Right lobe of liver (tissue), 6 donors: ENCODE data around the gene CAMTA1. TPM values are rescaled to one million over a fixed set of nuclear protein-coding genes. Genes with fewer than 3 reads are reported as not detected.

ENCODE experiments used
- ATAC-seq, 4 donors: fragments of 200-7000 bp; cut with Tn5 transposase; one replicate each; pipeline ENCODE4 v1.9.1; 2020; ENCODE audit warnings: mild to moderate bottlenecking in 4 of 4, moderate library complexity in 4 of 4
- DNase-seq, 3 donors: peaks; one replicate each; pipeline ENCODE4 v3.0.0-alpha.2; 2020
- H3K27ac ChIP-seq, 3 donors: fragments of 200-600 bp; one replicate each; pipeline ENCODE4 v1.8.0; 2022
- H3K27me3 ChIP-seq, 2 donors: fragments of 200-600 bp; one replicate each; pipeline ENCODE4 v1.8.0; 2022
- H3K36me3 ChIP-seq, 4 donors: fragments of 200-600 bp; sonication (generic) in 1 of 4; one replicate each; pipeline versions ENCODE4 v1.5.1 to v1.8.0; 2017 to 2022; ENCODE audit warnings: control low read depth in 1 of 4
- H3K4me1 ChIP-seq, 4 donors: fragments of 200-600 bp; sonication (generic) in 1 of 4; one replicate each; pipeline versions ENCODE4 v1.5.1 to v1.8.0; 2017 to 2022; ENCODE audit warnings: control low read depth in 1 of 4
- H3K4me3 ChIP-seq, 3 donors: fragments of 200-600 bp; one replicate each; pipeline ENCODE4 v1.8.0; 2022
- H3K9me3 ChIP-seq, 4 donors: fragments of 200-600 bp; sonication (generic) in 1 of 4; one replicate each; pipeline versions ENCODE4 v1.5.1 to v1.8.0; 2017 to 2022; ENCODE audit warnings: control low read depth in 1 of 4
- POLR2A ChIP-seq: fragments of 450-650 bp; IDR thresholded peaks from one replicate; pipeline ENCODE4 v1.6.1; 2017; ENCODE audit warnings: antibody characterized with exemption, mild to moderate bottlenecking
- WGBS: methylation state at CpG from one replicate; pipeline ENCODE4 v1.1.6; 2018; ENCODE audit warnings: low coverage, low lambda C conversion rate; ENCODE audit not compliant: insufficient coverage; ENCODE audit errors: missing lambda C conversion rate; 5-methylcytosine and 5-hydroxymethylcytosine counted together
- intact Hi-C, 2 donors: fragments of 100-400 bp; cut with DNase I; formaldehyde crosslinking; loops; one replicate each; pipeline versions ENCODE4 v1.11.2 to v1.14.1; 2022
- total RNA-seq, 6 experiments: library from RNA; depleted of rRNA in 2 of 6; stranded (reverse); fragments of >200 nt in 2 of 6; fragmentation: NEBNext Ultra II Directional in 3 of 6; extraction: Animal tissue kit (Norgen Biotek cat#: 25700) in 3 of 6; gene quantifications; one replicate each; pipeline versions ENCODE4 v1.1.0 to v1.2.4, GENCODE V29; 2016 to 2023
- TF ChIP-seq, protein P1 (sequence below), 4 donors: fragments of 200-600 bp in 3 of 4; fragments of 450-650 bp in 1 of 4; IDR thresholded peaks; one replicate each; pipeline versions ENCODE4 v1.5.1 to v1.8.0; 2016 to 2022; ENCODE audit warnings: antibody characterized with exemption in 4 of 4, mild to moderate bottlenecking in 2 of 4
- donor health status: DM: no; HTN: yes; CAD: no.
- donor health status: DM: no; HTN: no; CAD: no.
- donor health status: DM: no; HTN: no; CAD: no.
- donor health status: DM: no; HTN: yes; CAD: no.
- donor health status: DM: no; HTN: yes; CAD: no.

The CAMTA1 gene
- total RNA-seq, 6 experiments from 2014 or later: 32.3 to 49.4 (median 37.2) TPM

DNA sequence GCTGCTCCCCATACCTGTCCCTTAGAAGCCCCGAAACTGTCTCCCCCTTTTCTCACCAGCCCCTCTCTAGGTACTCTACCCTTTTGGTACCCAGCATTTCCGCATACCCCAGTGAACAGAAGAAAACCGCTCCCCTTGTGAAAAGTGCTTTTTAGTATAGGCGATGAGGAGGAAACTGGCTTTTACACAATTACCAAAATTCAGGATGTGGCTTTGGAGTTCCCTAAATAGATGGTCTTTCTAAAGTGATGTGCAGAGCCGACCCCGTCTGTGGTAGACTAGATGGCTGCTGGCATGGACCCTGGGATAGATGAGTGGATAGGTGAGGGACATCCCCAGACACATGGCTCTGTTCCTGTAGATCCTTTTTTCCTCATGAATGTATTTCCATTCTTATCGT lies 996.2 kb downstream of the CAMTA1 start:
- 45% methylated on average over 7 of the region's 7 CpGs for WGBS
- no peaks in the 10 kb centered on the region for H3K9me3 ChIP-seq
- intact Hi-C loops: no loop called here
- H3K27me3 ChIP-seq: no peaks in the 10 kb centered on the region
- ATAC-seq: no peak
- no peak for TF ChIP-seq POLR2A
- no peak overlapping the region for H3K4me3 ChIP-seq
- no peak for DNase-seq
- peaks cover 0 to 19% (median 3%) of the 10 kb centered on the region in 4 donors for H3K4me1 ChIP-seq
- H3K27ac ChIP-seq: no peak overlapping the region
- H3K36me3 ChIP-seq: peaks cover 0 to 33% (median 4%) of the 10 kb centered on the region in 4 donors

- intact Hi-C loops: no loop called here
- DNase-seq: peak in 1 of 3 donors; percentile 61
- no peak for TF ChIP-seq POLR2A
- TF ChIP-seq, protein P1, sequence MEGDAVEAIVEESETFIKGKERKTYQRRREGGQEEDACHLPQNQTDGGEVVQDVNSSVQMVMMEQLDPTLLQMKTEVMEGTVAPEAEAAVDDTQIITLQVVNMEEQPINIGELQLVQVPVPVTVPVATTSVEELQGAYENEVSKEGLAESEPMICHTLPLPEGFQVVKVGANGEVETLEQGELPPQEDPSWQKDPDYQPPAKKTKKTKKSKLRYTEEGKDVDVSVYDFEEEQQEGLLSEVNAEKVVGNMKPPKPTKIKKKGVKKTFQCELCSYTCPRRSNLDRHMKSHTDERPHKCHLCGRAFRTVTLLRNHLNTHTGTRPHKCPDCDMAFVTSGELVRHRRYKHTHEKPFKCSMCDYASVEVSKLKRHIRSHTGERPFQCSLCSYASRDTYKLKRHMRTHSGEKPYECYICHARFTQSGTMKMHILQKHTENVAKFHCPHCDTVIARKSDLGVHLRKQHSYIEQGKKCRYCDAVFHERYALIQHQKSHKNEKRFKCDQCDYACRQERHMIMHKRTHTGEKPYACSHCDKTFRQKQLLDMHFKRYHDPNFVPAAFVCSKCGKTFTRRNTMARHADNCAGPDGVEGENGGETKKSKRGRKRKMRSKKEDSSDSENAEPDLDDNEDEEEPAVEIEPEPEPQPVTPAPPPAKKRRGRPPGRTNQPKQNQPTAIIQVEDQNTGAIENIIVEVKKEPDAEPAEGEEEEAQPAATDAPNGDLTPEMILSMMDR (IDR thresholded peaks at IDR 0.05): no peak
- H3K9me3 ChIP-seq: no peaks in the 10 kb centered on the region
- H3K27me3 ChIP-seq: no peaks in the 10 kb centered on the region
- peaks cover 0 to 32% (median 4%) of the 10 kb centered on the region in 4 donors for H3K36me3 ChIP-seq
- no peak for ATAC-seq
- 82% methylated on average over 12 of the region's 16 CpGs for WGBS
- peaks cover 0 to 19% (median 3%) of the 10 kb centered on the region in 4 donors for H3K4me1 ChIP-seq
- no peak overlapping the region for H3K4me3 ChIP-seq
- H3K27ac ChIP-seq: no peak overlapping the region
Measured at GRCh38 chr1:7781923-7782495, 996.8 kb downstream of the CAMTA1 start.

DNA sequence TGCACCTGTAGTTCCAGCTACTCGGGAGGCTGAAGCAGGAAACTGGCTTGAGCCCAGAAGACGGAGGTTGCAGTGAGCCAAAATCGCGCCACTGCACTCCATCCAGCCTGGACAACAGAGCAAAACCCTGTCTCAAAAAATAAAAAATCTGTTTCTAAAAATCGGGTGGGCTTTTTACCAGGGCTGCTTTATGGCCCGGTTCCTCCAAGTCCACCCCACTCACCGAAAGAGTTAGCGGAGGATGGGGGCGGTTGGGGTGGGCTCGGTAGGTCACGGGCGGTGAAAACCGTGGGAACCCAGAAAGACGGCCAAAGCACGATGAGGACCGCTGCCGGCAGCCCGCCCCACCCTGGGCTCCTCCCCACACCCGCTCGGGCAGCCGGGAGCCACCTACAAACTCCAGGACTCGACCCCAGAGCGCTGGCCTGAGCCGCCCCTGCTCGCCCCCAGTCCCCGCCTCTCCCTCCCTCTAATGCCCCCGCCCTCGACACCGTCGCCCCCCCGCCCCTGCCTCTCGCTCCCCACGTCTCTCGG lies 998.0 kb downstream of the CAMTA1 start:
- Histone ChIP-seq H3K36me3 (peaks cover 0 to 27% (median under 1%) of the 10 kb centered on the region in 4 donors), H3K4me1 (peaks cover 0 to 9% (median 3%) of the 10 kb centered on the region in 4 donors), H3K27ac (peak overlapping the region; percentile 8 to 49 (median 32)), H3K9me3 (no peaks in the 10 kb centered on the region), H3K27me3 (no peaks in the 10 kb centered on the region), H3K4me3 (peak overlapping the region; percentile 26 to 64 (median 51))
- 3% methylated on average over 14 of the region's 34 CpGs for WGBS
- intact Hi-C loops: no loop called here
- peak; percentile 84 to 91 (median 91) for DNase-seq
- ATAC-seq: peak; percentile 70 to 84 (median 74)
- peak; percentile 10 for TF ChIP-seq POLR2A
- TF ChIP-seq, protein P1 (IDR thresholded peaks at IDR 0.05): no peak

GRCh38 chr1:7783826-7784491 lies 998.7 kb downstream of the CAMTA1 start, which contains the start of gene PER3:
TSS of gene PER3 (plus strand) at chr1:7784291. CDS start at chr1:7784878, 587 bp downstream.
- TF ChIP-seq, protein P1 (IDR thresholded peaks at IDR 0.05): no peak
- peak; percentile 73 for TF ChIP-seq POLR2A
- peaks cover 0 to 9% (median 3%) of the 10 kb centered on the region in 4 donors for H3K4me1 ChIP-seq
- peak within 1 kb of the TSS; percentile 85 to 91 (median 90) for H3K27ac ChIP-seq
- H3K9me3 ChIP-seq: no peaks in the 10 kb centered on the region
- H3K4me3 ChIP-seq: peak within 1 kb of the TSS; percentile 64 to 80 (median 67)
- 0% methylated on average over 12 of the region's 90 CpGs for WGBS
- peak; percentile 89 to 93 (median 90) for ATAC-seq
- intact Hi-C loops: no loop called here
- H3K27me3 ChIP-seq: no peaks in the 10 kb centered on the region
- DNase-seq: peak; percentile 98 to 99 (median 99)
- H3K36me3 ChIP-seq: peaks cover 0 to 23% (median 3%) of the 10 kb centered on the region in 4 donors
